Stimulated activated naive CD8-positive, alpha-beta T cell treated with anti-CD3 and anti-CD28 coated beads, Interleukin-15, Interleukin-2, amounts not matched to agents 100 ng/mL and 50 ng/mL, for 24 hours (primary cell): ENCODE results near the gene DAZAP1.

ENCODE experiments used
- H3K27ac Mint-ChIP-seq: one replicate; pipeline ENCODE4 v1.8.0; 2021; ENCODE audit warnings: mild to moderate bottlenecking, mixed read lengths
- H3K27me3 Mint-ChIP-seq: one replicate; pipeline ENCODE4 v1.8.0; 2021; ENCODE audit warnings: mixed read lengths
- H3K36me3 Mint-ChIP-seq: one replicate; pipeline ENCODE4 v1.8.0; 2021; ENCODE audit warnings: low read depth, mixed read lengths
- H3K4me1 Mint-ChIP-seq: one replicate; pipeline ENCODE4 v1.8.0; 2021; ENCODE audit warnings: low read depth, mixed read lengths
- H3K4me3 Mint-ChIP-seq: one replicate; pipeline ENCODE4 v1.8.0; 2021; ENCODE audit warnings: mild to moderate bottlenecking, mixed read lengths
- H3K9me3 Mint-ChIP-seq: one replicate; pipeline ENCODE4 v1.8.0; 2021; ENCODE audit warnings: mixed read lengths

Gene DAZAP1

GRCh38 chr19:1455336-1456120, 48.1 kb downstream of the DAZAP1 start:
- Mint-ChIP-seq H3K27ac (no peak overlapping the region), H3K36me3 (no peaks in the 10 kb centered on the region), H3K27me3 (peaks cover 48% of the 10 kb centered on the region), H3K9me3 (no peaks in the 10 kb centered on the region), H3K4me1 (peaks cover 13% of the 10 kb centered on the region), H3K4me3 (no peak overlapping the region)

GRCh38 chr19:1456121-1456900, 48.9 kb downstream of the DAZAP1 start:
- H3K4me3 Mint-ChIP-seq = no peak overlapping the region
- peaks cover 40% of the 10 kb centered on the region for H3K27me3 Mint-ChIP-seq
- H3K27ac Mint-ChIP-seq = no peak overlapping the region
- no peaks in the 10 kb centered on the region for H3K36me3 Mint-ChIP-seq
- no peaks in the 10 kb centered on the region for H3K9me3 Mint-ChIP-seq
- H3K4me1 Mint-ChIP-seq = peaks cover 10% of the 10 kb centered on the region

GRCh38 chr19:1457031-1457739, 49.8 kb downstream of the DAZAP1 start:
- Mint-ChIP-seq H3K4me1 (peaks cover 10% of the 10 kb centered on the region), H3K9me3 (no peaks in the 10 kb centered on the region), H3K27me3 (peaks cover 35% of the 10 kb centered on the region), H3K27ac (no peak overlapping the region), H3K4me3 (no peak overlapping the region), H3K36me3 (no peaks in the 10 kb centered on the region)

- peaks cover 33% of the 10 kb centered on the region for H3K27me3 Mint-ChIP-seq
- H3K9me3 Mint-ChIP-seq = no peaks in the 10 kb centered on the region
- H3K4me3 Mint-ChIP-seq = no peak overlapping the region
- peaks cover 10% of the 10 kb centered on the region for H3K4me1 Mint-ChIP-seq
- no peak overlapping the region for H3K27ac Mint-ChIP-seq
- H3K36me3 Mint-ChIP-seq = no peaks in the 10 kb centered on the region
These were observed 50.5 kb downstream of the DAZAP1 start for GRCh38 chr19:1457892-1458291.

GRCh38 chr19:1459479-1459878, 52.1 kb downstream of the DAZAP1 start:
- Mint-ChIP-seq H3K36me3 (no peaks in the 10 kb centered on the region), H3K4me3 (no peak overlapping the region), H3K27ac (no peak overlapping the region), H3K27me3 (peaks cover 25% of the 10 kb centered on the region), H3K9me3 (no peaks in the 10 kb centered on the region), H3K4me1 (peaks cover 7% of the 10 kb centered on the region)

- Mint-ChIP-seq H3K36me3 (no peaks in the 10 kb centered on the region), H3K27me3 (peaks cover 22% of the 10 kb centered on the region), H3K9me3 (no peaks in the 10 kb centered on the region)
These were observed 52.9 kb downstream of the DAZAP1 start for GRCh38 chr19:1460033-1460995.

GRCh38 chr19:1461862-1462261, 54.5 kb downstream of the DAZAP1 start:
- H3K27ac Mint-ChIP-seq = no peak overlapping the region
- peaks cover 16% of the 10 kb centered on the region for H3K27me3 Mint-ChIP-seq
- H3K9me3 Mint-ChIP-seq = no peaks in the 10 kb centered on the region
- no peak overlapping the region for H3K4me3 Mint-ChIP-seq
- no peaks in the 10 kb centered on the region for H3K36me3 Mint-ChIP-seq
- peaks cover 4% of the 10 kb centered on the region for H3K4me1 Mint-ChIP-seq

More at GRCh38 chr19:1460033-1460995, 52.9 kb downstream of the DAZAP1 start:
- peaks cover 6% of the 10 kb centered on the region for H3K4me1 Mint-ChIP-seq
- no peak overlapping the region for H3K27ac Mint-ChIP-seq
- H3K4me3 Mint-ChIP-seq = no peak overlapping the region

- Mint-ChIP-seq H3K4me3 (no peak overlapping the region), H3K9me3 (no peaks in the 10 kb centered on the region), H3K27me3 (no peaks in the 10 kb centered on the region), H3K27ac (no peak overlapping the region), H3K36me3 (no peaks in the 10 kb centered on the region), H3K4me1 (peaks cover 7% of the 10 kb centered on the region)
These were observed 58.0 kb downstream of the DAZAP1 start for GRCh38 chr19:1465191-1466016.

GRCh38 chr19:1466018-1466460, 58.7 kb downstream of the DAZAP1 start:
- H3K4me1 Mint-ChIP-seq = peaks cover 8% of the 10 kb centered on the region
- no peaks in the 10 kb centered on the region for H3K27me3 Mint-ChIP-seq
- H3K36me3 Mint-ChIP-seq = no peaks in the 10 kb centered on the region

GRCh38 chr19:1466461-1467214, 59.3 kb downstream of the DAZAP1 start:
- no peak overlapping the region for H3K27ac Mint-ChIP-seq
- H3K9me3 Mint-ChIP-seq = no peaks in the 10 kb centered on the region
- H3K4me3 Mint-ChIP-seq = no peak overlapping the region
- H3K4me1 Mint-ChIP-seq = peaks cover 11% of the 10 kb centered on the region
- H3K27me3 Mint-ChIP-seq = no peaks in the 10 kb centered on the region
- no peaks in the 10 kb centered on the region for H3K36me3 Mint-ChIP-seq

More at GRCh38 chr19:1466018-1466460, 58.7 kb downstream of the DAZAP1 start:
- no peak overlapping the region for H3K27ac Mint-ChIP-seq
- H3K9me3 Mint-ChIP-seq = no peaks in the 10 kb centered on the region
- H3K4me3 Mint-ChIP-seq = no peak overlapping the region

- Mint-ChIP-seq H3K36me3 (no peaks in the 10 kb centered on the region), H3K4me3 (no peak overlapping the region), H3K9me3 (no peaks in the 10 kb centered on the region), H3K27ac (no peak overlapping the region), H3K4me1 (peaks cover 16% of the 10 kb centered on the region), H3K27me3 (no peaks in the 10 kb centered on the region)
These were observed 59.8 kb downstream of the DAZAP1 start for GRCh38 chr19:1467215-1467489.

- no peaks in the 10 kb centered on the region for H3K9me3 Mint-ChIP-seq
- no peaks in the 10 kb centered on the region for H3K27me3 Mint-ChIP-seq
- H3K36me3 Mint-ChIP-seq = no peaks in the 10 kb centered on the region
- H3K4me1 Mint-ChIP-seq = peaks cover 16% of the 10 kb centered on the region
- H3K27ac Mint-ChIP-seq = no peak overlapping the region
- no peak overlapping the region for H3K4me3 Mint-ChIP-seq
These were observed 60.3 kb downstream of the DAZAP1 start for GRCh38 chr19:1467490-1468273.
